ENCODE results near the gene CEP20.

- TF ChIP-seq EZH2phosphoT487 (IDR thresholded peaks at IDR 0.05; ENCODE audit: insufficient read depth, low read depth) (no peak), EZH2 (IDR thresholded peaks at IDR 0.05; ENCODE audit: insufficient read depth, poor library complexity, severe bottlenecking) (no peak)
Observed at GRCh38 chr16:15900357-15900756, 12.0 kb upstream of the CEP20 start.
